Testis (tissue), 3 donors: ENCODE data around the gene ADAM12. TPM values are rescaled to one million over a fixed set of nuclear protein-coding genes. Genes with fewer than 3 reads are reported as not detected.

Source experiments
- DNase-seq: peaks from one replicate; pipeline ENCODE4 v3.0.0-alpha.2; 2019
- H3K27ac ChIP-seq, 2 donors: fragments of 200-600 bp; sonication (generic); one replicate each; pipeline ENCODE4 v1.5.1; 2019
- H3K27me3 ChIP-seq: fragments of 200-600 bp; sonication (generic); one replicate; pipeline ENCODE4 v1.5.1; 2019
- H3K36me3 ChIP-seq: fragments of 200-600 bp; sonication (generic); one replicate; pipeline ENCODE4 v1.5.1; 2017; ENCODE audit warnings: low read depth; ENCODE audit errors: missing control alignments
- H3K4me1 ChIP-seq: fragments of 200-600 bp; sonication (generic); one replicate; pipeline ENCODE4 v1.5.1; 2019
- H3K4me3 ChIP-seq, 2 donors: fragments of 200-600 bp; sonication (generic); one replicate each; pipeline ENCODE4 v1.5.1; 2017 to 2019
- H3K9me3 ChIP-seq: fragments of 200-600 bp; sonication (generic); one replicate; pipeline ENCODE4 v1.5.1; 2017
- POLR2A ChIP-seq: fragments of 450-650 bp; IDR thresholded peaks from one replicate; pipeline ENCODE4 v1.6.1; 2017; ENCODE audit warnings: antibody characterized with exemption, mild to moderate bottlenecking, moderate library complexity
- WGBS, 2 donors: methylation state at CpG; one replicate each; pipeline ENCODE4 v1.1.5; 2018; 5-methylcytosine and 5-hydroxymethylcytosine counted together
- intact Hi-C: fragments of 100-400 bp; cut with DNase I; formaldehyde crosslinking; loops from one replicate; pipeline ENCODE4 v1.15.1; 2023; ENCODE audit warnings: low total_unique reads
- polyA plus RNA-seq: library from polyadenylated mRNA; stranded (reverse); fragments of 350-450 nt; fragmentation: Illumina TruSeq; extraction: RNeasy Lipid Tissue Mini Kit (QIAGEN cat#74804); gene quantifications from one replicate; pipeline ENCODE4 v1.2.3, GENCODE V29; 2014; ENCODE audit warnings: low read depth, low replicate concordance; ENCODE audit not compliant: insufficient read depth
- total RNA-seq, 2 donors: library from RNA; depleted of rRNA; stranded (reverse); fragments of >200 nt; gene quantifications; one replicate each; pipeline ENCODE4 v1.2.3, GENCODE V29; 2016
- TF ChIP-seq, protein P1 (sequence below), 3 experiments: fragments of 450-650 bp in 2 of 3; fragments of 200-600 bp in 1 of 3; sonication (generic) in 1 of 3; IDR thresholded peaks; one replicate each; pipeline ENCODE4 v1.5.1; 2016 to 2019; ENCODE audit warnings: antibody characterized with exemption in 3 of 3, mild to moderate bottlenecking in 2 of 3, moderate library complexity in 1 of 3

The ADAM12 gene
- total and polyA plus RNA-seq, 3 donors from 2014 or later = 2.8 to 9.2 (median 6.1) TPM

- Histone ChIP-seq H3K27me3 (no peaks in the 10 kb centered on the region), H3K36me3 (no peaks in the 10 kb centered on the region), H3K4me3 (no peak overlapping the region), H3K27ac (no peak overlapping the region), H3K9me3 (no peaks in the 10 kb centered on the region), H3K4me1 (no peaks in the 10 kb centered on the region)
- 92 to 95% methylated on average over 13 of the region's 13 CpGs for WGBS, 2 donors
- intact Hi-C loops = no loop called here
- DNase-seq = no peak
- no peak for TF ChIP-seq POLR2A
- TF ChIP-seq, protein P1, sequence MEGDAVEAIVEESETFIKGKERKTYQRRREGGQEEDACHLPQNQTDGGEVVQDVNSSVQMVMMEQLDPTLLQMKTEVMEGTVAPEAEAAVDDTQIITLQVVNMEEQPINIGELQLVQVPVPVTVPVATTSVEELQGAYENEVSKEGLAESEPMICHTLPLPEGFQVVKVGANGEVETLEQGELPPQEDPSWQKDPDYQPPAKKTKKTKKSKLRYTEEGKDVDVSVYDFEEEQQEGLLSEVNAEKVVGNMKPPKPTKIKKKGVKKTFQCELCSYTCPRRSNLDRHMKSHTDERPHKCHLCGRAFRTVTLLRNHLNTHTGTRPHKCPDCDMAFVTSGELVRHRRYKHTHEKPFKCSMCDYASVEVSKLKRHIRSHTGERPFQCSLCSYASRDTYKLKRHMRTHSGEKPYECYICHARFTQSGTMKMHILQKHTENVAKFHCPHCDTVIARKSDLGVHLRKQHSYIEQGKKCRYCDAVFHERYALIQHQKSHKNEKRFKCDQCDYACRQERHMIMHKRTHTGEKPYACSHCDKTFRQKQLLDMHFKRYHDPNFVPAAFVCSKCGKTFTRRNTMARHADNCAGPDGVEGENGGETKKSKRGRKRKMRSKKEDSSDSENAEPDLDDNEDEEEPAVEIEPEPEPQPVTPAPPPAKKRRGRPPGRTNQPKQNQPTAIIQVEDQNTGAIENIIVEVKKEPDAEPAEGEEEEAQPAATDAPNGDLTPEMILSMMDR (IDR thresholded peaks at IDR 0.05) = no peak
Observed at GRCh38 chr10:126199221-126199998, 188.9 kb downstream of the ADAM12 start.

DNA sequence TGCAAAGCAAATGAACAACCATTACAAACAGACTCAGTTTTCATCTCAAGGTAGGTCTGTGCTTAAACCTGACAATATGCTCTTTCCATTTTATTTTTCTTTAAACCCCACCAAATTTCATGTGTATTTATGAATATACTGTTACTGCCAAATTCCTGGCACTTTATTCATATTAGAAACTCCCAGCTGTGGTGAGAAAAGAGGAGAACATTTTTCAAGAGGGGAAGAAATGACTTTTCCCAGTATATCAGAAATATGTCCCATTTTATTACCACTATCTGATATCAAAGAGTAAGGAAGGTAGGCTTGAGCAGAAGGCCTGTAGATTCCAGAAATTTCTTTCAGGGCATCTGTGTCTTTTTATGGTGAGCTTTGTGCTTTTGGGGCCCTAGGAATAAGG is 189.6 kb downstream of the ADAM12 start:
- intact Hi-C loops = no loop called here
- TF ChIP-seq, protein P1 (IDR thresholded peaks at IDR 0.05) = no peak
- no peak for TF ChIP-seq POLR2A
- H3K4me3 ChIP-seq = no peak overlapping the region
- no peak overlapping the region for H3K27ac ChIP-seq
- H3K4me1 ChIP-seq = no peaks in the 10 kb centered on the region
- H3K36me3 ChIP-seq = no peaks in the 10 kb centered on the region
- H3K9me3 ChIP-seq = no peaks in the 10 kb centered on the region
- no peaks in the 10 kb centered on the region for H3K27me3 ChIP-seq
- DNase-seq = no peak

DNA sequence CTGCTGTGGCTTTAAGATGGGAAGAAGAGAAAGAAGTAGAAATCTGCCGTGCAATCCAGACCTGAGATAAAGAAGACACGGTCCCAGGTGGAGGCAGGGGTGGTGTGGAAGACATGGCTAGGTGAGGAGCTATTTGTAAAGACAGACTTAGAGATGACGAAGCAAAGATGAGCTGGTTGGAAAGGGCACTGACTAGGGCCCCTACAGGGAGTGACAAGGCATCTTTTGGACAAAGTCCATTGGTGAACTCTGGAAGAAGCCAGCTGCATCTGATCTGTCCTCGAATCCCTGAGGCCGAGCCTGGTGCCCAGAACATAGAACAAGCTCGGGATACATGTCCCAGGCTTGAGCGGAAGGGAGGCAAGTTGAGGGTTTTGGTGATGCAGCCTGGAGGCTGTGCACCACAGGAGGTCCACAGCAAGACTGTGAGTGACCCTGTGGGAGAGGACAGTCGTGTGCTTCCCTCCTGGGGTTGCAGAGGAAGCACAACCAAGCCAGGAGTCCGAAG is 191.2 kb downstream of the ADAM12 start:
- TF ChIP-seq POLR2A = no peak
- TF ChIP-seq, protein P1 (IDR thresholded peaks at IDR 0.05) = no peak
- DNase-seq = no peak
- H3K27me3 ChIP-seq = no peaks in the 10 kb centered on the region
- H3K4me3 ChIP-seq = no peak overlapping the region
- intact Hi-C loops = no loop called here
- no peak overlapping the region for H3K27ac ChIP-seq
- no peaks in the 10 kb centered on the region for H3K36me3 ChIP-seq
- no peaks in the 10 kb centered on the region for H3K4me1 ChIP-seq
- no peaks in the 10 kb centered on the region for H3K9me3 ChIP-seq
- WGBS, 2 donors = 89 to 92% methylated on average over 9 of the region's 9 CpGs

DNA sequence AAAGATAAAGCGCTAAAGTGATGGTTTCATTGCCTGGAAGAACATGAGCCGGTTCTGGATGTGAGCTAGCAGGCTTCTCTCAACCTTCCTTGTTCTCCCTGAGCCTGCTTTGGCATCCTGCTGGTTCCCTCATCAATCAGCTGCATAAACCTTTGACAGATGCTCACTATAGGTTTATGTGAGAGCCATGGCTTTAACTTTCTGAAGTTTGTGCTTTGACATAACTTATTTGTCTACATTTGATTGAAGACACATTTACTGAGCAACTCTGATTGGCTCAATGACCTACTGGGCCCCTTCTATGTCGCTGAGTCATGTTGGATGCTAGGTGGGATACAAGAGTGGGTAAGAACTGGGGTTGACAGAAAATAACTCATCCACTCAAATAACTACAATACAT is 192.0 kb downstream of the ADAM12 start:
- WGBS, 2 donors = 93 to 94% methylated on average over 3 of the region's 3 CpGs
- Histone ChIP-seq H3K4me1 (no peaks in the 10 kb centered on the region), H3K27ac (no peak overlapping the region), H3K27me3 (no peaks in the 10 kb centered on the region), H3K9me3 (no peaks in the 10 kb centered on the region), H3K4me3 (no peak overlapping the region), H3K36me3 (no peaks in the 10 kb centered on the region)
- intact Hi-C loops = no loop called here
- TF ChIP-seq, protein P1 (IDR thresholded peaks at IDR 0.05) = no peak
- no peak for DNase-seq

GRCh38 chr10:126191192-126191591 is 197.1 kb downstream of the ADAM12 start:
- Histone ChIP-seq H3K36me3 (no peaks in the 10 kb centered on the region), H3K4me3 (no peak overlapping the region), H3K9me3 (no peaks in the 10 kb centered on the region), H3K4me1 (no peaks in the 10 kb centered on the region), H3K27me3 (no peaks in the 10 kb centered on the region), H3K27ac (no peak overlapping the region)
- no peak for TF ChIP-seq POLR2A
- TF ChIP-seq, protein P1 (IDR thresholded peaks at IDR 0.05) = no peak
- DNase-seq = no peak
- 82 to 83% methylated on average over 4 of the region's 4 CpGs for WGBS, 2 donors
- intact Hi-C loops = no loop called here
